Panc1 (cell line): ENCODE data around the gene GSC. TPM values are rescaled to one million over a fixed set of nuclear protein-coding genes. Genes with fewer than 3 reads are reported as not detected.

ENCODE experiments used
- ATAC-seq: fragments of 200-7000 bp; cut with Tn5 transposase; 2 replicates; pipeline ENCODE4 v1.9.1; 2020; ENCODE audit warnings: mild to moderate bottlenecking, moderate library complexity
- Bru-seq: library from RNA; stranded (reverse); fragments of 400-500 nt; gene quantifications from one replicate; lab custom pipeline; 2021; lab: Mats Ljungman, UMichigan
- BruChase-seq, 2 experiments: library from RNA; stranded (reverse); fragments of 400-500 nt; gene quantifications; one replicate each; lab custom pipeline; 2021; lab: Mats Ljungman, UMichigan
- BruUV-seq: library from RNA; stranded (reverse); fragments of 400-500 nt; replicated peaks from 2 replicates; lab custom pipeline; 2021; lab: Mats Ljungman, UMichigan
- CTCF ChIA-PET: fragments of 300-600 bp; sonication (Branson Sonifier 250); formaldehyde crosslinking; loops from one replicate; lab custom pipeline; 2022; ENCODE audit warnings: antibody characterized with exemption; lab: Charles Lee
- POLR2A ChIA-PET: fragments of 300-600 bp; sonication (Branson Sonifier 250); formaldehyde crosslinking; loops from one replicate; lab custom pipeline; 2022; ENCODE audit warnings: antibody characterized with exemption; lab: Charles Lee
- DNase-seq: peaks from one replicate; pipeline ENCODE4 v3.0.0-alpha.2; 2010; ENCODE audit warnings: low read depth, low spot score
- H3K27ac ChIP-seq: 2 replicates; pipeline ENCODE4 v1.5.1; 2011; ENCODE audit warnings: mild to moderate bottlenecking, low read length, inconsistent platforms
- H3K27me3 ChIP-seq: fragments of 200-500 bp; sonication (Bioruptor generic); 2 replicates; pipeline ENCODE4 v1.6.0; 2014; ENCODE audit warnings: low read length, inconsistent platforms; ENCODE audit not compliant: control insufficient read depth, insufficient read depth
- H3K36me3 ChIP-seq: fragments of 200-500 bp; sonication (Bioruptor generic); 2 replicates; pipeline ENCODE4 v1.5.1; 2014; ENCODE audit warnings: inconsistent platforms, mild to moderate bottlenecking, low read length, moderate library complexity; ENCODE audit not compliant: control insufficient read depth, insufficient read depth
- H3K4me1 ChIP-seq: 2 replicates; pipeline ENCODE4 v1.5.1; 2011; ENCODE audit warnings: inconsistent platforms, mild to moderate bottlenecking, low read length, moderate library complexity; ENCODE audit not compliant: control insufficient read depth, insufficient read depth
- H3K4me3 ChIP-seq, 2 experiments: 2 replicates each; pipeline ENCODE4 v1.5.1; 2011 to 2012; ENCODE audit warnings: low read depth in 2 of 2, low read length in 2 of 2, mild to moderate bottlenecking in 2 of 2, inconsistent platforms in 1 of 2, moderate library complexity in 1 of 2
- H3K9me3 ChIP-seq: fragments of 200-500 bp; sonication (Bioruptor generic); 2 replicates; pipeline ENCODE4 v1.5.1; 2014; ENCODE audit warnings: low read depth, mild to moderate bottlenecking, inconsistent platforms, low read length, moderate library complexity; ENCODE audit not compliant: control insufficient read depth, insufficient read depth
- CTCF ChIP-seq: fragments of 450-650 bp; IDR thresholded peaks from 2 replicates; pipeline ENCODE4 v1.5.1; 2017; ENCODE audit warnings: mild to moderate bottlenecking
- POLR2AphosphoS5 ChIP-seq: IDR thresholded peaks from 2 replicates; pipeline ENCODE4 v1.6.1; 2012; ENCODE audit warnings: mild to moderate bottlenecking, low read depth, low read length, moderate library complexity
- REST ChIP-seq, 2 experiments: IDR thresholded peaks; 2 replicates each; pipeline ENCODE4 v1.6.1; 2011 to 2012; ENCODE audit warnings: low read depth in 2 of 2, control low read depth in 1 of 2, low read length in 1 of 2, mild to moderate bottlenecking in 1 of 2, moderate library complexity in 1 of 2; ENCODE audit not compliant: insufficient read depth in 1 of 2
- SIN3A ChIP-seq: IDR thresholded peaks from 2 replicates; pipeline ENCODE4 v1.6.1; 2012; ENCODE audit warnings: low read depth, mild to moderate bottlenecking, low read length, moderate library complexity, borderline replicate concordance; ENCODE audit not compliant: insufficient read depth
- TCF7L2 ChIP-seq: IDR thresholded peaks from 2 replicates; pipeline ENCODE4 v1.6.1; 2011; ENCODE audit warnings: mild to moderate bottlenecking, low read depth, low read length, inconsistent platforms
- in situ Hi-C: cut with HindIII; loops from 2 replicates; pipeline ENCODE4 v1.10.0; 2016; ENCODE audit warnings: low sequenced_read_pairs, low pct_unique_long_range_greater_than_20kb
- intact Hi-C: fragments of 100-400 bp; cut with micrococcal nuclease; formaldehyde crosslinking; loops from one replicate; pipeline ENCODE4 v1.10.0; 2022; ENCODE audit not compliant: unreplicated experiment
- long read RNA-seq: library from polyadenylated mRNA; unstranded; transcript quantifications from one replicate; pipeline ENCODE4 v2.0.0, GENCODE V29; 2021; ENCODE audit not compliant: unreplicated experiment
- polyA plus RNA-seq: library from polyadenylated mRNA; unstranded; fragments of >200 nt; gene quantifications from one replicate; pipeline ENCODE4 v1.2.1, GENCODE V29; 2012; ENCODE audit warnings: missing spikeins; ENCODE audit not compliant: insufficient read length
- total RNA-seq: library from RNA; stranded (reverse); gene quantifications from one replicate; pipeline ENCODE4 v1.2.1, GENCODE V29; 2021; ENCODE audit not compliant: unreplicated experiment

GSC gene
- total RNA-seq (not detected), Bru-seq, nascent RNA (percentile 23 among the genes with signal in this experiment), BruChase-seq, experiment 1, labeled RNA remaining after a 2-hour chase (not detected), BruChase-seq, experiment 2, labeled RNA remaining after a 6-hour chase (not detected)
- polyA plus RNA-seq, result not detected
- long read RNA-seq, partial matches to known transcripts, result 0 of 1 reads
- long read RNA-seq, other reads (novel, unspliced or antisense), result 0 of 1 reads

DNA sequence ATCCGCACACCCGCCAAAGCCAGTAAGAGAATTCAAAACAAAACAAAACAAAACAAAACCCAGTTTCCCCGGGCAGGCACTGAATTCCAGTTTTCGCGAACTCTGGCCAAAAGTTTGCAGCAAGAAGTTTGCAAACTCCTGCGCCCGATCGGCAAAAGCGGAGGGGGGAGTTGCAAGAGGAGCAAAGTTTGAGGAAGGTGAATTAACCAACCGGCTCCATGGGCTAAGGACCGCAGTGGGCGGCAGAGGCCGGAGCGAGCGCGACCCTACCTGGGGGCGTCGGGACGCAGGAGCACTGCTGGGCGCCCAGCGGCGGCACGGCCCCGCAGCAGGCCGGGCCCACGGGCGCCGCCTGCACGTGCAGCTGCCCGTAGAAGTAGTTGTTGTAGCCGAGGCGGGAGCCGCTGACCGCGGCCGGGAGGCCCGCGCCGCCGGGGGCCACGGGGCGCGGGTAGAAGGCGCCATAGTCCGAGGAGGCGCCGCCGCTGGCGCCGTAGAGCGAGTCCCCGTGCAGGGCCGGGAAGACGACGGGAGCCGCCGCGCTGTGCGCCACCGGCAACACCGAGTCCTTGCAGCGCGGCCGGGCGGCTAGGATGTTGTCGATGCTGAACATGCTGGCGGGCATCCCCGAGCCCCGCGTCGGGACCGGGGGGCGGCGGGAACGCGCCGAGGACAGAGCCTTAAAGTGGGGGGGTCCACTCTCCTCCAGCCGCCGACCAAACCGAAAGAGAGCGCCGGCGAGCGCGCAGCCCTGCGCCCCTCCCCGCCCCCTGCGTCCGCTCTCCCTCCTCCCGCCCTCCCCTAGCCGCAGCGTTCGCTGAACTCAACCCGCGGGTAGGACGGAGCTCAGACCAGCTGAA, at the start of gene GSC:
TSS of gene GSC (minus strand) at position 723 of the 860 bp plus-strand sequence. CDS start at position 625, 98 bp downstream.
- BruUV-seq, result no TSS peak
- Histone ChIP-seq H3K9me3 (no peaks in the 10 kb centered on the region), H3K36me3 (no peaks in the 10 kb centered on the region), H3K27ac (no peak within 1 kb of the TSS), H3K4me1 (no peaks in the 10 kb centered on the region), H3K27me3 (peaks cover 6% of the 10 kb centered on the region; the same call in 1 of the 2 replicates), H3K4me3 (peak within 1 kb of the TSS; percentile 30 to 41)
- peak; percentile 88 for ATAC-seq
- in situ Hi-C loops, result no loop called here
- TF ChIP-seq CTCF (no peak; the same call in 1 of the 2 replicates), POLR2AphosphoS5 (no peak), REST (IDR thresholded peaks at IDR 0.05; ENCODE audit: insufficient read depth in 1 of 2, low read depth in 2 of 2, low read length in 1 of 2) (no peak), SIN3A (no peak), TCF7L2 (no peak)
- no peak for DNase-seq
- ChIA-PET POLR2A (no interaction called here), CTCF (no interaction called here)
- intact Hi-C loops, result no loop called here

- intact Hi-C loops (no loop called here), in situ Hi-C loops (no loop called here)
- Histone ChIP-seq H3K27ac (no peak overlapping the region), H3K27me3 (no peaks in the 10 kb centered on the region), H3K36me3 (no peaks in the 10 kb centered on the region), H3K4me1 (no peaks in the 10 kb centered on the region), H3K9me3 (no peaks in the 10 kb centered on the region), H3K4me3 (no peak overlapping the region)
- CTCF ChIA-PET, result no interaction called here
- TF ChIP-seq TCF7L2 (no peak), SIN3A (no peak), CTCF (no peak), REST (IDR thresholded peaks at IDR 0.05; ENCODE audit: insufficient read depth in 1 of 2, low read depth in 2 of 2, low read length in 1 of 2) (no peak), POLR2AphosphoS5 (no peak)
- ATAC-seq, result no peak
- POLR2A ChIA-PET, result no interaction called here
- no peak for DNase-seq
- BruUV-seq, result no TSS peak
Measured at GRCh38 chr14:94819531-94819930, 49.6 kb upstream of the GSC start.
